OCI-LY7 (cell line): ENCODE results near the gene NISCH. TPM values are rescaled to one million over a fixed set of nuclear protein-coding genes. Genes with fewer than 3 reads are reported as not detected.
A peak's percentile ranks its signal among the peaks of the same experiment; 100 is the strongest.

Experiments
- BruUV-seq: library from RNA; stranded (reverse); fragments of 400-500 nt; replicated peaks from 2 replicates; lab custom pipeline; 2021; lab: Mats Ljungman, UMichigan
- CTCF ChIA-PET: fragments of 300-600 bp; sonication (Branson Sonifier 250); formaldehyde crosslinking; loops from one replicate; lab custom pipeline; 2022; ENCODE audit warnings: antibody characterized with exemption; ENCODE audit not compliant: unreplicated experiment; lab: Charles Lee
- POLR2A ChIA-PET: fragments of 300-600 bp; sonication (Branson Sonifier 250); formaldehyde crosslinking; loops from one replicate; lab custom pipeline; 2022; ENCODE audit warnings: antibody characterized with exemption; lab: Charles Lee
- DNase-seq: peaks from one replicate; pipeline ENCODE4 v3.0.0-alpha.2; 2015; ENCODE audit warnings: low spot score
- H2AFZ ChIP-seq: fragments of 200-600 bp; sonication (generic), shearing (Covaris generic); 2 replicates; pipeline ENCODE4 v1.6.1; 2014; ENCODE audit warnings: mild to moderate bottlenecking, antibody characterized with exemption, low read length, moderate library complexity
- H3K27ac ChIP-seq: fragments of 200-600 bp; sonication (generic); 2 replicates; pipeline ENCODE4 v1.5.1; 2014; ENCODE audit warnings: mixed run types, low read depth, mild to moderate bottlenecking, moderate library complexity, low read length, inconsistent platforms; ENCODE audit not compliant: poor library complexity, severe bottlenecking
- H3K36me3 ChIP-seq: fragments of 200-600 bp; sonication (generic); 2 replicates; pipeline ENCODE4 v1.6.1; 2014; ENCODE audit warnings: mild to moderate bottlenecking, antibody characterized with exemption, low read length, moderate library complexity, mixed read lengths; ENCODE audit not compliant: insufficient read depth
- H3K4me1 ChIP-seq: fragments of 200-600 bp; sonication (generic); 2 replicates; pipeline ENCODE4 v1.5.1; 2014; ENCODE audit warnings: mild to moderate bottlenecking, low read length; ENCODE audit not compliant: insufficient read depth, poor library complexity, severe bottlenecking
- H3K4me2 ChIP-seq: fragments of 200-600 bp; sonication (generic); 2 replicates; pipeline ENCODE4 v1.6.1; 2014; ENCODE audit warnings: mild to moderate bottlenecking, low read length
- H3K4me3 ChIP-seq: fragments of 200-600 bp; sonication (generic); 2 replicates; pipeline ENCODE4 v1.5.1; 2014; ENCODE audit warnings: mild to moderate bottlenecking, low read depth, low read length; ENCODE audit not compliant: poor library complexity, severe bottlenecking
- H3K79me2 ChIP-seq: fragments of 200-600 bp; sonication (generic); 2 replicates; pipeline ENCODE4 v1.6.1; 2016; ENCODE audit warnings: low read depth, mild to moderate bottlenecking, low read length, moderate library complexity, mixed read lengths; ENCODE audit not compliant: insufficient read depth
- H3K9me2 ChIP-seq: fragments of 200-600 bp; sonication (generic); 2 replicates; pipeline ENCODE4 v1.6.1; 2016; ENCODE audit warnings: mild to moderate bottlenecking, low read length, mixed read lengths; ENCODE audit not compliant: insufficient read depth
- H3K9me3 ChIP-seq: fragments of 200-600 bp; sonication (generic); 2 replicates; pipeline ENCODE4 v1.6.1; 2014; ENCODE audit warnings: mild to moderate bottlenecking, mixed run types, low read length, mixed read lengths
- H4K20me1 ChIP-seq: fragments of 200-600 bp; sonication (generic); 2 replicates; pipeline ENCODE4 v1.6.1; 2014; ENCODE audit warnings: mild to moderate bottlenecking, antibody characterized with exemption, low read length, moderate library complexity, mixed read lengths; ENCODE audit not compliant: insufficient read depth
- CTCF ChIP-seq: fragments of 200-600 bp; sonication (generic); conservative IDR thresholded peaks from 2 replicates; pipeline ENCODE4 v1.5.1; 2014; ENCODE audit warnings: mild to moderate bottlenecking, antibody characterized with exemption, low read length, moderate library complexity, mixed read lengths
- EZH2phosphoT487 ChIP-seq: fragments of 200-600 bp; sonication (generic); IDR thresholded peaks from 2 replicates; pipeline ENCODE4 v1.6.1; 2018; ENCODE audit warnings: low read depth, borderline replicate concordance, mild to moderate bottlenecking, mixed run types, antibody characterized with exemption, low read length, moderate library complexity, mixed read lengths
- intact Hi-C: fragments of 100-400 bp; cut with micrococcal nuclease; formaldehyde crosslinking; loops from one replicate; pipeline ENCODE4 v1.10.0; 2022; ENCODE audit not compliant: unreplicated experiment
- total RNA-seq, 2 experiments: library from RNA; depleted of rRNA in 1 of 2; stranded (reverse); fragments of >200 nt in 1 of 2; shearing (Covaris generic) in 1 of 2; gene quantifications; 2 replicates each; pipeline ENCODE4 v1.2.3, GENCODE V29; 2014 to 2022

NISCH gene
- total RNA-seq, 2 experiments from 2014 or later = 60.5 to 73.3 TPM

- Histone ChIP-seq H3K27ac (no peak overlapping the region), H4K20me1 (0 out of 2 replicates have a peak, but pooled peaks cover 5% of the 10 kb centered on the region), H3K36me3 (peaks cover 68% of the 10 kb centered on the region), H3K4me3 (no peak overlapping the region), H3K79me2 (peaks cover 32% of the 10 kb centered on the region), H3K4me2 (no peak overlapping the region), H3K4me1 (peaks cover 18% of the 10 kb centered on the region), H3K9me2 (no peaks in the 10 kb centered on the region), H3K9me3 (no peaks in the 10 kb centered on the region), H2AFZ (no peak overlapping the region)
- POLR2A ChIA-PET = interaction anchor here (0.6 to 0.7 kb wide), 2 partner anchors 49 to 914 kb away, joined by 3 read pairs; no protein-coding TSS in a partner anchor
- TF ChIP-seq CTCF = no peak
- TF ChIP-seq EZH2phosphoT487 = no peak
- intact Hi-C loops = no loop called here
- no peak for DNase-seq
- no TSS peak for BruUV-seq
- CTCF ChIA-PET = interaction anchor here (0.7 kb wide), 1 partner anchor 49 kb away, joined by 3 read pairs; no protein-coding TSS in a partner anchor
These were observed 48.5 kb upstream of the NISCH start for GRCh38 chr3:52406791-52407510.

- Histone ChIP-seq H4K20me1 (0 out of 2 replicates have a peak, but pooled peaks cover 5% of the 10 kb centered on the region), H3K27ac (no peak overlapping the region), H3K36me3 (peaks cover 61% of the 10 kb centered on the region), H2AFZ (no peak overlapping the region), H3K4me2 (peak overlapping the region; percentile 79; the same call in 1 of the 2 replicates), H3K79me2 (peaks cover 40% of the 10 kb centered on the region), H3K9me3 (no peaks in the 10 kb centered on the region), H3K4me3 (no peak overlapping the region), H3K4me1 (peaks cover 26% of the 10 kb centered on the region), H3K9me2 (no peaks in the 10 kb centered on the region)
- TF ChIP-seq EZH2phosphoT487 (no peak), CTCF (no peak)
- POLR2A ChIA-PET = no interaction called here
- no peak for DNase-seq
- CTCF ChIA-PET = no interaction called here
- no TSS peak for BruUV-seq
- intact Hi-C loops = no loop called here
These were observed 47.6 kb upstream of the NISCH start for GRCh38 chr3:52407779-52408178.

GRCh38 chr3:52408466-52408865, 46.9 kb upstream of the NISCH start:
- TF ChIP-seq CTCF (no peak), EZH2phosphoT487 (no peak)
- no TSS peak for BruUV-seq
- peak overlapping the region; percentile 96 for H3K4me3 ChIP-seq
- no peak overlapping the region for H2AFZ ChIP-seq
- DNase-seq = no peak
- CTCF ChIA-PET = no interaction called here
- peaks cover 30% of the 10 kb centered on the region for H3K4me1 ChIP-seq
- H3K36me3 ChIP-seq = peaks cover 60% of the 10 kb centered on the region
- no peaks in the 10 kb centered on the region for H3K9me3 ChIP-seq
- H3K27ac ChIP-seq = no peak overlapping the region
- H3K9me2 ChIP-seq = no peaks in the 10 kb centered on the region
- intact Hi-C loops = no loop called here
- H3K4me2 ChIP-seq = peak overlapping the region; percentile 79
- 0 out of 2 replicates have a peak, but pooled peaks cover 5% of the 10 kb centered on the region for H4K20me1 ChIP-seq
- POLR2A ChIA-PET = no interaction called here
- peaks cover 40% of the 10 kb centered on the region for H3K79me2 ChIP-seq
